Measurements from ENCODE around the gene WBP2. TPM values are rescaled to one million over a fixed set of nuclear protein-coding genes. Genes with fewer than 3 reads are reported as not detected.
A peak's percentile ranks its signal among the peaks of the same experiment; 100 is the strongest.

WBP2 gene
- total and polyA plus RNA-seq, 10 of the 15 experiments (the other 5 are each of a cell fraction or from before 2014, with no cell fraction given): 1.5 to 57.3 (median 27.5) TPM

DNA sequence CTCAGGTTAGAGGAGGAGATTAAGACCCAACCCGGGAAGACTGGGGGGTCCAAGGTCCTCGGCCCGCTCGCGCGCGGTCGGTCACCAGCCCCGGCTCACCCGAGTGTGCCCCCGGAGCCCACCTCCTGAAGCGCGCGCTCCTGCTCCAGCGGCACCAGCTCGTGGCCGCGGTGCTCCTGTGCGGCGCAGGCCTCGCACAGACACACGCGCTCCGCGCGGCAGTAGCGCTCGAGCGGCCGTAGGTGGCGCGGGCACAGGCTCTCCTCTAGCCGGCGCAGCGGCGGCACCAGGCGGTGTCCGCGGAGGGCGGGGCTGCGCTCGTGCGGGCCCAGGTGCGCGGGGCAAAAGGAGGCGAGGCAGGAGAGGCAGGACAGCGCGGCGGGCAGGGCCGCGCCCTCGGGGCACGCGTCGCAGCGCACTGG, 22.6 kb upstream of the WBP2 start (continued):
- TF ChIP-seq, protein P1, sequence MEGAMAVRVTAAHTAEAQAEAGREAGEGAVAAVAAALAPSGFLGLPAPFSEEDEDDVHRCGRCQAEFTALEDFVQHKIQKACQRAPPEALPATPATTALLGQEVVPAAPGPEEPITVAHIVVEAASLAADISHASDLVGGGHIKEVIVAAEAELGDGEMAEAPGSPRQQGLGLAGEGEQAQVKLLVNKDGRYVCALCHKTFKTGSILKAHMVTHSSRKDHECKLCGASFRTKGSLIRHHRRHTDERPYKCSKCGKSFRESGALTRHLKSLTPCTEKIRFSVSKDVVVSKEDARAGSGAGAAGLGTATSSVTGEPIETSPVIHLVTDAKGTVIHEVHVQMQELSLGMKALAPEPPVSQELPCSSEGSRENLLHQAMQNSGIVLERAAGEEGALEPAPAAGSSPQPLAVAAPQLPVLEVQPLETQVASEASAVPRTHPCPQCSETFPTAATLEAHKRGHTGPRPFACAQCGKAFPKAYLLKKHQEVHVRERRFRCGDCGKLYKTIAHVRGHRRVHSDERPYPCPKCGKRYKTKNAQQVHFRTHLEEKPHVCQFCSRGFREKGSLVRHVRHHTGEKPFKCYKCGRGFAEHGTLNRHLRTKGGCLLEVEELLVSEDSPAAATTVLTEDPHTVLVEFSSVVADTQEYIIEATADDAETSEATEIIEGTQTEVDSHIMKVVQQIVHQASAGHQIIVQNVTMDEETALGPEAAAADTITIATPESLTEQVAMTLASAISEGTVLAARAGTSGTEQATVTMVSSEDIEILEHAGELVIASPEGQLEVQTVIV (IDR thresholded peaks at IDR 0.05; ENCODE audit: borderline replicate concordance, partially characterized antibody): no peak
- TF ChIP-seq RCOR1 (conservative IDR thresholded peaks at IDR 0.05; ENCODE audit: low read depth, low read length): no peak
- no peak for TF ChIP-seq SUPT20H (IDR thresholded peaks at IDR 0.05; ENCODE audit: borderline replicate concordance, control insufficient read depth, low read depth, low read length)
- no peak for TF ChIP-seq SMAD1 (IDR thresholded peaks at IDR 0.05; ENCODE audit: low read depth, partially characterized antibody)
- TF ChIP-seq PAX5 (IDR thresholded peaks at IDR 0.05; ENCODE audit: borderline replicate concordance, low read depth, low read length): no peak
- no peak for TF ChIP-seq ZNF207 (IDR thresholded peaks at IDR 0.05; ENCODE audit: borderline replicate concordance)
- no peak for TF ChIP-seq ZSCAN29 (IDR thresholded peaks at IDR 0.05)
- TF ChIP-seq, protein P2, sequence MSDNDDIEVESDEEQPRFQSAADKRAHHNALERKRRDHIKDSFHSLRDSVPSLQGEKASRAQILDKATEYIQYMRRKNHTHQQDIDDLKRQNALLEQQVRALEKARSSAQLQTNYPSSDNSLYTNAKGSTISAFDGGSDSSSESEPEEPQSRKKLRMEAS (IDR thresholded peaks at IDR 0.05; ENCODE audit: low read depth, low read length): no peak
- no peak for TF ChIP-seq EGR1 (IDR thresholded peaks at IDR 0.05; ENCODE audit: borderline replicate concordance in 1 of 2, low read depth in 2 of 2, low read length in 2 of 2)
- TF ChIP-seq, protein P3, sequence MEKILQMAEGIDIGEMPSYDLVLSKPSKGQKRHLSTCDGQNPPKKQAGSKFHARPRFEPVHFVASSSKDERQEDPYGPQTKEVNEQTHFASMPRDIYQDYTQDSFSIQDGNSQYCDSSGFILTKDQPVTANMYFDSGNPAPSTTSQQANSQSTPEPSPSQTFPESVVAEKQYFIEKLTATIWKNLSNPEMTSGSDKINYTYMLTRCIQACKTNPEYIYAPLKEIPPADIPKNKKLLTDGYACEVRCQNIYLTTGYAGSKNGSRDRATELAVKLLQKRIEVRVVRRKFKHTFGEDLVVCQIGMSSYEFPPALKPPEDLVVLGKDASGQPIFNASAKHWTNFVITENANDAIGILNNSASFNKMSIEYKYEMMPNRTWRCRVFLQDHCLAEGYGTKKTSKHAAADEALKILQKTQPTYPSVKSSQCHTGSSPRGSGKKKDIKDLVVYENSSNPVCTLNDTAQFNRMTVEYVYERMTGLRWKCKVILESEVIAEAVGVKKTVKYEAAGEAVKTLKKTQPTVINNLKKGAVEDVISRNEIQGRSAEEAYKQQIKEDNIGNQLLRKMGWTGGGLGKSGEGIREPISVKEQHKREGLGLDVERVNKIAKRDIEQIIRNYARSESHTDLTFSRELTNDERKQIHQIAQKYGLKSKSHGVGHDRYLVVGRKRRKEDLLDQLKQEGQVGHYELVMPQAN (conservative IDR thresholded peaks at IDR 0.05): 0 out of 2 replicates have a peak, but pooled peaks have one; percentile 42
- TF ChIP-seq TCF12 (IDR thresholded peaks at IDR 0.05; ENCODE audit: low read depth, low read length): no peak
- TF ChIP-seq, protein P4, sequence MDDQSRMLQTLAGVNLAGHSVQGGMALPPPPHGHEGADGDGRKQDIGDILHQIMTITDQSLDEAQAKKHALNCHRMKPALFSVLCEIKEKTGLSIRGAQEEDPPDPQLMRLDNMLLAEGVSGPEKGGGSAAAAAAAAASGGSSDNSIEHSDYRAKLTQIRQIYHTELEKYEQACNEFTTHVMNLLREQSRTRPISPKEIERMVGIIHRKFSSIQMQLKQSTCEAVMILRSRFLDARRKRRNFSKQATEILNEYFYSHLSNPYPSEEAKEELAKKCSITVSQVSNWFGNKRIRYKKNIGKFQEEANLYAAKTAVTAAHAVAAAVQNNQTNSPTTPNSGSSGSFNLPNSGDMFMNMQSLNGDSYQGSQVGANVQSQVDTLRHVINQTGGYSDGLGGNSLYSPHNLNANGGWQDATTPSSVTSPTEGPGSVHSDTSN (IDR thresholded peaks at IDR 0.05; ENCODE audit: insufficient replicate concordance, low read depth, low read length): no peak
- TF ChIP-seq, protein P5, sequence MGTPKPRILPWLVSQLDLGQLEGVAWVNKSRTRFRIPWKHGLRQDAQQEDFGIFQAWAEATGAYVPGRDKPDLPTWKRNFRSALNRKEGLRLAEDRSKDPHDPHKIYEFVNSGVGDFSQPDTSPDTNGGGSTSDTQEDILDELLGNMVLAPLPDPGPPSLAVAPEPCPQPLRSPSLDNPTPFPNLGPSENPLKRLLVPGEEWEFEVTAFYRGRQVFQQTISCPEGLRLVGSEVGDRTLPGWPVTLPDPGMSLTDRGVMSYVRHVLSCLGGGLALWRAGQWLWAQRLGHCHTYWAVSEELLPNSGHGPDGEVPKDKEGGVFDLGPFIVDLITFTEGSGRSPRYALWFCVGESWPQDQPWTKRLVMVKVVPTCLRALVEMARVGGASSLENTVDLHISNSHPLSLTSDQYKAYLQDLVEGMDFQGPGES (IDR thresholded peaks at IDR 0.05): no peak
- TF ChIP-seq, protein P6, sequence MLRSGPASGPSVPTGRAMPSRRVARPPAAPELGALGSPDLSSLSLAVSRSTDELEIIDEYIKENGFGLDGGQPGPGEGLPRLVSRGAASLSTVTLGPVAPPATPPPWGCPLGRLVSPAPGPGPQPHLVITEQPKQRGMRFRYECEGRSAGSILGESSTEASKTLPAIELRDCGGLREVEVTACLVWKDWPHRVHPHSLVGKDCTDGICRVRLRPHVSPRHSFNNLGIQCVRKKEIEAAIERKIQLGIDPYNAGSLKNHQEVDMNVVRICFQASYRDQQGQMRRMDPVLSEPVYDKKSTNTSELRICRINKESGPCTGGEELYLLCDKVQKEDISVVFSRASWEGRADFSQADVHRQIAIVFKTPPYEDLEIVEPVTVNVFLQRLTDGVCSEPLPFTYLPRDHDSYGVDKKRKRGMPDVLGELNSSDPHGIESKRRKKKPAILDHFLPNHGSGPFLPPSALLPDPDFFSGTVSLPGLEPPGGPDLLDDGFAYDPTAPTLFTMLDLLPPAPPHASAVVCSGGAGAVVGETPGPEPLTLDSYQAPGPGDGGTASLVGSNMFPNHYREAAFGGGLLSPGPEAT (IDR thresholded peaks at IDR 0.05; ENCODE audit: low read depth): no peak
- TF ChIP-seq BHLHE40 (IDR thresholded peaks at IDR 0.05; ENCODE audit: borderline replicate concordance in 1 of 2, low read depth in 2 of 2, low read length in 1 of 2): peak; percentile 38 to 86; a peak in 2 of 4 replicates
- TF ChIP-seq TCF7 (IDR thresholded peaks at IDR 0.05; ENCODE audit: borderline replicate concordance): no peak
- TF ChIP-seq JUND (IDR thresholded peaks at IDR 0.05; ENCODE audit: low read depth, low read length): no peak

Data from GM12878 (cell line).